ENCODE results near the gene WWC1.

WWC1 gene

GRCh38 chr5:168494057-168494555, 202.7 kb downstream of the WWC1 start:
- Histone ChIP-seq H3K9ac (ENCODE audit: low read depth, low read length) (no peak overlapping the region), H3K36me3 (ENCODE audit: control insufficient read depth, insufficient read depth, low read length) (peaks cover 37% of the 10 kb centered on the region), H3K4me3 (ENCODE audit: low read depth, low read length) (no peak overlapping the region), H3K9me3 (ENCODE audit: control insufficient read depth, insufficient read depth, low read length) (no peaks in the 10 kb centered on the region), H3K4me1 (ENCODE audit: control insufficient read depth, insufficient read depth, low read length) (no peaks in the 10 kb centered on the region), H3K27me3 (ENCODE audit: control insufficient read depth, insufficient read depth, low read length) (no peaks in the 10 kb centered on the region)

- Histone ChIP-seq H3K9me3 (ENCODE audit: control insufficient read depth, insufficient read depth, low read length) (no peaks in the 10 kb centered on the region), H3K27me3 (ENCODE audit: control insufficient read depth, insufficient read depth, low read length) (no peaks in the 10 kb centered on the region), H3K4me3 (ENCODE audit: low read depth, low read length) (no peak overlapping the region), H3K9ac (ENCODE audit: low read depth, low read length) (no peak overlapping the region), H3K4me1 (ENCODE audit: control insufficient read depth, insufficient read depth, low read length) (no peaks in the 10 kb centered on the region), H3K36me3 (ENCODE audit: control insufficient read depth, insufficient read depth, low read length) (peaks cover 24% of the 10 kb centered on the region)
Measured at GRCh38 chr5:168502563-168503237, 211.3 kb downstream of the WWC1 start.

- H3K9me3 ChIP-seq (ENCODE audit: control insufficient read depth, insufficient read depth, low read length): no peaks in the 10 kb centered on the region
- peaks cover 46% of the 10 kb centered on the region for H3K36me3 ChIP-seq (ENCODE audit: control insufficient read depth, insufficient read depth, low read length)
- no peak overlapping the region for H3K9ac ChIP-seq (ENCODE audit: low read depth, low read length)
- no peaks in the 10 kb centered on the region for H3K27me3 ChIP-seq (ENCODE audit: control insufficient read depth, insufficient read depth, low read length)
- no peak overlapping the region for H3K4me3 ChIP-seq (ENCODE audit: low read depth, low read length)
- no peaks in the 10 kb centered on the region for H3K4me1 ChIP-seq (ENCODE audit: control insufficient read depth, insufficient read depth, low read length)
Measured at GRCh38 chr5:168513861-168514428, 222.5 kb downstream of the WWC1 start.

Measured in iPS-15b (cell line).